GM18907 (cell line): ENCODE measurements around the gene SCFD2.
"Not testable (repeated sequence)": the region's sequence is repeated elsewhere in the genome, so short reads cannot be mapped to it uniquely, and the experiment has no call there.

ENCODE experiments used
- ATAC-seq: cut with Tn5 transposase; IDR thresholded peaks from one replicate; pipeline ENCODE4 v1.9.1; 2021; ENCODE audit warnings: mild to moderate bottlenecking, moderate library complexity; ENCODE audit not compliant: unreplicated experiment

Gene SCFD2

DNA sequence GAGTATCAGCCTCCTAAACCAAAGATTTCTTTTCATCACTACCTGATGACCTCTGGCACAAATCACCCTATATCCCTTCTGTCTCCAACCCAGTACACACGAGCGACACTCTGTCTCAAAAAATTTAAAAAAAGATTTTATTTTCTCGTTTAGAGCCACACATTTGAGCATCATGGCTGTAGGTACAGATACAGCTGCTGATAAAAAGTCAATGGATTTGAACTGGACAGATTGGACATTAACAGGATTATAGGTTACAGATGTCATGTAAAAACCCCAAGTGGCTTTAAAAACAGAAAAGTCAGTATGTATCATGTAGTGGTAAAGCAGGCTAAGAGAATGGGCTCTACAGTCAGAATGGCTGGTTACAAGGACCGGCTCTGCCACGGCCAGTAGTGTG is 171.1 kb downstream of the SCFD2 start:
- no peak for ATAC-seq

DNA sequence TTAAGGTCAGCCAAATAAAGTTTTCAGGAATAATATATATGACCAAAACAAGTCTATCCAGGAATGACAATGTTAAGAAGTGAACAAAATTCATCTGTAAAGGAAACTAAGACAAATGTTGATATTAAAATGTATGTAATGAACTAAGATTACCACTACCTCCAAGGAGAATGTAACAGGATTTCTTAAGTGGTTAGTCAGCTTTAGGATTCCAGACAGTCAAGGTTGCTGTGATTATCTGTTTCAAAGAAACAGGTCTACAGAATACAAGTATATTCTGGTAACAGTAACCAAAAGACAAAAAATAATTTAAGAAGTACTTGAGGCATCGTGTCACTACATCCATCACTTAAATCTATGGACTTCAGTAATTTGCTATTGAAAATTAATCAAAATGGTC is 172.8 kb downstream of the SCFD2 start:
- no peak for ATAC-seq

DNA sequence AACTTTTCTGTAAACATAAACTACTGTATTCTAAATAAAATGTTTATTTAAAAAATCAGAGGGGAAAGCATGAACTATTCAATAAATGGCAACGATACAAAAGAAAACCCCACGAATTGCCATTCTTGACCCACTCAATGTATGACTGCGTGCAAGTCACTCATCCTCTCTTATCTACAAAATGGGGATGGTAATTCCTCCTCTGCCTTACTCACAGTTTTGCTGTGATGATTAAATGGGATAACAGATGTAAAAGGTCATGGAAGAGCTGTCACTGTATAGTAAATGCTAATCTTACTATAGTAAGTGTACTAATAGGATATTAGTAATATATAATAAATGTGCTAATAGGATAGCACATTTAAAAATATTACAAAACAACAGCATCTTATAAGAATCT is 173.4 kb downstream of the SCFD2 start:
- no peak for ATAC-seq

- no peak for ATAC-seq
Measured at GRCh38 chr4:53191997-53192396, 173.9 kb downstream of the SCFD2 start.

- ATAC-seq: no peak
Measured at GRCh38 chr4:53189011-53189410, 176.8 kb downstream of the SCFD2 start.

DNA sequence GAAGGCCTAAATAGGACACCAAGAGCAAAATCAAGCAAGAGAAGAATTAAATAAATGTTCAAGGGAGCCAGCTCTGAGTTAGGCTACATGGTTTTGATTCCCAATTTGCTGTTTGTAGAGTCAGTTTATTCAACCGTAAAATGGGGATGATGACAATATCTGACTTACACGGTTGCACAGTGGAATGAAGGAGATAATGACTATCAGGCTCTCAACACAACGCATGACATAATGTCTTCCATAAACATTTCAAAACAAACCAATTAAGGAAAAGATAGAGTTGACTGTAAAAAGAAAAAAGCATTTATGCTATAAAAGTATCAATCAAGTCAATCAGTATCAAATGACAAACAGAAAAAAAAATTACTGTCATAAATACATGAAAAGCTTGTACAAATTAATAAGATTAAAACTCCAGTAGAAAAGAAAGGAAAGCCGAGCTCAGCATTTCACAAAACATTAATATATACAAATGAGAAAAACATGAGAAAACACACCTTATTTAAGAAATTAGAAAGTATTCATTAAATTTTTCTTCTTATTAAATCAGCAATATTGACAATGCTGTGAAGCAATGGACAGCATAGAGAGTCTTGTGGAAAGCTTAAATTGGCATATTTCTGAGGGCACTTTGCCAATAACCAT is 179.0 kb downstream of the SCFD2 start:
- no peak for ATAC-seq

DNA sequence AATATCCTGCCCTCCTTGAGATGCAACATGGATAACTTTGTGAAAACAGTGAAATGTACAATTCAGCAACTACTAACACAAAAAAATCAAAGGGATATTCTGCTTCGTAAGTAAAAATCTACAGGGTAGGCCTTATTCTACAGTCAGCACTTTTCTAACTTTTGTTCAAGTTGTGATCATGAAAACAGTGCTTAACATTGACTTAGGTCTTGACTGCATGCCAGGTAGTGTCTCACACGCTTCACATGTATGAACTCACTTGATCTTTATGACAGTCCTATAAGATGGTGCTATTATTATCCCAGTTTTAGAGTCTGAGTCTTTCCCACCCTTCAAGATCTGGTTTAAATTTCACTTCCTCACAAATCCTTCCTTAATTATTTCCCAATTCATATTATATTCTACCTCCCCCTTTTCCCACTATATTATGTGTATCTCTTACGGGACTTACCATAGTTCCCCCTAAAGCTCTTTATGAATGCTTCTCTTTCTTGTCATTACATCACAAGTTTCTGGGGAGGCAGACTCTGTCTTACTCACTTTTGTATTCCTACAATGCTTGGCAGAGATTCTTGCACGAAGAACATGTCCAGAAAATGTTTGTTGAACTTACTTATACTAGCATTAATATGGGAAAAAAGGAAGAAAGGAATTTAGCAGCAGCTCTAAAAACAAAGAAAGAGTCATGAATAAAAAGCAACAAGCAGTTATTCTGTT is 179.8 kb downstream of the SCFD2 start:
- ATAC-seq: no peak

- ATAC-seq: no peak
Measured at GRCh38 chr4:53183754-53184153, 182.1 kb downstream of the SCFD2 start.

DNA sequence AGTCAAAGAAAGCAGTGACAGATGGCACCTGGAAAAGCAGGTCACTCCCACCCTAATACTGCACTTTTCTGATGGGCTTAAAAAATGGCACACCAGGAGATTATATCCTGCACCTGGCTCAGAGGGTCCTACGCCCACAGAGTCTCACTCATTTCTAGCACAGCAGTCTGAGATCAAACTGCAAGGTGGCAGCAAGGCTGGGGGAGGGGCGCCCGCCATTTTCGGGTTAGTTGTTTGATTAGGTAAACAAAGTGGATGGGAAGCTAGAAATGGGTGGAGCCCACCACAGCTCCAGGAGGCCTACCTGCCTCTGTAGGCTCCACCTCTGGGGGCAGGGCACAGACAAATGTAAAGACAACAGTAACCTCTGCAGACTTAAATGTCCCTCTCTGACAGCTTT is 188.1 kb downstream of the SCFD2 start:
- ATAC-seq: not testable (repeated sequence)

- no peak for ATAC-seq
Measured at GRCh38 chr4:53175640-53176039, 190.2 kb downstream of the SCFD2 start.

- ATAC-seq: no peak
Measured at GRCh38 chr4:53174823-53175222, 191.0 kb downstream of the SCFD2 start.

DNA sequence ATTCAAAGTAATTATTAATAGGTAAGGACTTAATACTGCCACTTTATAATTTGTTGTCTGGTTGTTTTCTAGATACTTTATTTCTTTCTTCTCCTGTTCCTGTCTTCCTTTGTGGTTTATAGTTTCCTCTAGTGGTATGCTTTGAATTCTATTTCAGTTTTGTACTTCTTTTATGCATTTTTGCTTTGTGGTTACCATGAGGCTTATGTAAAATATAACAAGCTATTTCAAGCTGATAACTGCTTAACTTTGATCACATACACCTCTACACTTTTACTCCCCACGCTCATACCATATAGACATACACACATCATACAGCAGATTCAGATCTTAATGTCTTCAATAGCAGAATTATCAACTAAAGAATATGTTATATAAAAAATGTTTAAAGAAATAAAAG is 192.3 kb downstream of the SCFD2 start:
- ATAC-seq: no peak

DNA sequence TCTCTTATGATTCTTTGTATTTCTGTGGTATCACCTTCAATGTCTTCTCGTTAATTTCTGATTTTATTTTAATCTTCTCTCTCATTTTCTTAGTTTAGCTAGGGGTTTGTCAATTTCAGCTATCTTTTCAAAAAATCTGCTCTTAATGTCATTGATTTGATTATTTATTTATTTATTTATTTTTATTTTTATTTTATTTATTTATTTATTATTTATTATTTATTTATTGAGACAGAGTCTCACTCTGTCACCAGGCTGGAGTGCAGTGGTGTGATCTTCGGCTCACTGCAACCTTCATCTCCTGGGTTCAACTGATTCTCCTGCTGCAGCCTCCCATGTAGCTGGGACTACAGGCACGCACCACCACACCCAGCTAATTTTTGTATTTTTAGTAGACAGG is 194.1 kb downstream of the SCFD2 start:
- ATAC-seq: no peak

GRCh38 chr4:53169695-53170617 is 195.9 kb downstream of the SCFD2 start:
- no peak for ATAC-seq

GRCh38 chr4:53168228-53168627 is 197.6 kb downstream of the SCFD2 start:
- no peak for ATAC-seq

- no peak for ATAC-seq
Measured at GRCh38 chr4:53162969-53163368, 202.9 kb downstream of the SCFD2 start.

DNA sequence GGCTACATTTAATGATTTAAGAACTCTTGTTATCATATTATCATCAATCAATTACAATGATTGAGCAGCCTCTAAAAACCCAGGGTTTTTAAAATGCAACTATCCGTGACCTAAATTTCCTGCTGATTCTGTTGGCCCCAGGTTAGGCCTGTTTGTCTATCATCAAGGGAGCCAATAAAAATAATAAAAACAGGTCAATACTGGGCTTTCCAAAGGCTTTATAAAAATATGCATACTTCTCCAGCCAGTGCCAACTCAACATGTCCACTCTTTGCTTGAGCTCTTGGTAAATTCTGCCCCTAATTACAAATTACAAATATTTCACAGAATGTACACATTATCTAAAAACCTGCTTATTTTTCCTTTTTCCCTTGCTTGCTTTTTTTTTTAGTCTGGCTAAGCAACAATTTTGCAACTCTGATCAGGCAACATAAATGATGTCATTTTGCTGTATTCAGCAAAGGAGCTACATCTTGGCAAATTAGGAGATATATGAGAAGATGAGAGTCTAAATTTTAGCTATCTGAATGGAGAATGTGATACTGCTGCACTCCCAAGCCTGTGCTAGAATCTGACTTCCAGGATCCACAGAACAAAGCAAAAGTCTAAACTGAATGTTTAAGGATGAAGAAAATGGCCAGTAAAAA is 204.0 kb downstream of the SCFD2 start:
- ATAC-seq: no peak

GRCh38 chr4:53161051-53161786 is 204.6 kb downstream of the SCFD2 start:
- no peak for ATAC-seq

DNA sequence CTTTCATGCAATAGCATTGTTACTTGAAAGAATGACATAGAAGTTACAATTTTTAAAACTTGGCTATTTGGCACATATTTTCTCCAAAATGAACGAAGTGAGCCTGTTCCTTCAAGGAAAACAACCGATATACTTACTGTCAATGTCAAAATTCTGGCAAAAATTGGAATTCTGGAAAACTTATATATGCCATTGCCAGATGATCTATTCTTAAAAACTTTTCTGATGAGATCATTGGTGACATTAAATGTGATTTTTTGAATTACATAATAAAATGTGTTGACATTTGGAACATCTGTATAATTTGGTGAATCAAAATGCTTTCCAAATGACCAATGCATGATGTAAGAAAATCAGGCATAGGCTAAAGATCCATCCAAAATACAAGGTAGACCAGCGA is 209.0 kb downstream of the SCFD2 start:
- no peak for ATAC-seq

DNA sequence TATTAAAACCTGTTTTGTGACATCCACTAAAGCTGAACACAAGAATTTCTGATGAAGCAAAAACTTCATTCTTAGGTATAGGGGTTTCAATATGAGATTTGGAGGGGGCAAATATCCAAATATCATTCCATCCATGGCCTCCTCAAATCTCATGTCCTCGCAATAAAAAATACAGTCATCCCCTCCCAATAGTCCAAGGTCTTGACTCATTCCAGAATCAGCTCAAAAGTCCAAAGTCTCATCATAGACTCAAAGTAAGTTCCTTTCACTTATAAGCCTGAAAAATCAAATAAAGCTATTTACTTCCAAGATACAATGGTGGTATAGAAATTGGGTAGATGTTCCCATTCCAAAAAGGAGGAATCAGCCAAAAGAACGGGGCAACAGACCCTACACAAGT is 213.4 kb downstream of the SCFD2 start:
- ATAC-seq: no peak

- no peak for ATAC-seq
Measured at GRCh38 chr4:53151489-53151788, 214.4 kb downstream of the SCFD2 start.
